GM18867 (cell line): ENCODE results near the gene MORC3.
"Not testable (repeated sequence)": the region's sequence is repeated elsewhere in the genome, so short reads cannot be mapped to it uniquely, and the experiment has no call there.

ENCODE experiments used
- ATAC-seq: cut with Tn5 transposase; IDR thresholded peaks from one replicate; pipeline ENCODE4 v1.9.1; 2021; ENCODE audit warnings: mild to moderate bottlenecking, moderate library complexity; ENCODE audit not compliant: unreplicated experiment

Gene MORC3

DNA sequence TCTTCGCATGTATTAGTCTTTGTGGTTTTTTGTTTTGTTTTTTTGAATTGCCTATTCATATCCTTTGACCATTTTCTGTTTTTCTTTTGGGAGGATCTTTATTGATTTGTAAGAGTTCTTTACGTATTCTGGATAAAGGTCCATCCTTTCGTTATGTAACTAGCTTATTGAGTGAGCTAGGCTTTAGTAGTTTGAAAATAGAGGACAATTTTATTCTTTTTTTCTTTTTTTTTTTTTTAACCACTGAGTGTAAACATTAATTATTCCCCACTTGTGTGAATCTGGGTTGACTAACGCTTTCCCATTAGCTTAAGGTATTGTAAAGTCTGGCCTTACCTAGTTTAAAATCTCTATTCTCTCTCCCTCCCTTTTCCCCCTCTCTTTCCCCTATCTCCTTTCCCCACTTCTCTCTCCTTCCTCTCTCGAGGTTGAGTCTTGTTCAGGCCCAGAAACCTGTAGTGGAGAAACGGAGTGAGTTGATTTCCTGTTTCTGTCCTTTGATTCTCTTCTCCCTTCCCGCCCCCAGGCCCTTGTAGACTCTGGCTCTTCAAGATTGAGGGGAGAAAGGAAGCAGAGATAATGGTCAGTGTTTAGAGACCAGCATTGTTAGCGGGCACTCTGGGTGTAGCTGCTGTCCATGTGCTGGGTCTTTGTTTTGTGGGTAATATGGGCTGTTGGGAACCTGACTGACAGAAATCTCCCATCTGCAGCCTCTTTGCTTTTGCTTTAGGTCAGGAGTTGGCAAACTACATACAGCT is 1.5 kb downstream of the MORC3 start:
- no peak for ATAC-seq

DNA sequence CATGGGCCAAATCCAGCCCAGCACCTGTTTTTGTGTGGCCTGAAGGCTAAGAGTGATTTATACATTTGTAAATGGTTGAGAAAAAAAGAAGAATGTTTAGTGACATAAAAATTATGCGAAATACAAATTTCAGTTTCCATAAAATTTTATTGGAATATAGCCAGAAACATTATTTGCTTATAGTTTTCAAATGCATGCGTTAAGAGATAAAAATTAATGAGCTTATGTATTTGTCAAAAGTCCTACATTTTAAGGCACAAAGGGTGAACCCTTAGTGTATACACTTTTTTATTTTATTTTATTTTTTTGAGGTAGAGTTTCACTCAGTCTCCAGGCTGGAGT is 2.1 kb downstream of the MORC3 start:
- ATAC-seq, result no peak

DNA sequence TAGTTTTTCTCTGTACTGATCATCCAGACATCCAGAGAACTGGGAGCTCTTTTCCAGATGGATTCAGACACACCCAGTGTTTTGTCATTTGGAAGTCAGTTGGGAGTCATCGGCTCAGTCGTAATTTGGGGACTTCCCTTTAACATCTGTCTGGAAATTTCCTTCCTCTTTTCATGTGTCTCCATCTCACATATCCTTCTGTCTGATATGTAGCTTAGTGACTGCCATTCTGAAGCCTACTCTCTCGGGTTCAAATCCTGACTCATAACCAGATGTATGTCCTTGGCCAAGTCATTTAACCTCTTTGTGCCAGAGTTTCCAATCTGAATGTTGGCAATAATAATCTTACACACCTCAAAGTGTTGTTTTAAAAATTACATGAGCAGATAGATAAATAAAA is 3.0 kb downstream of the MORC3 start:
- ATAC-seq, result no peak

DNA sequence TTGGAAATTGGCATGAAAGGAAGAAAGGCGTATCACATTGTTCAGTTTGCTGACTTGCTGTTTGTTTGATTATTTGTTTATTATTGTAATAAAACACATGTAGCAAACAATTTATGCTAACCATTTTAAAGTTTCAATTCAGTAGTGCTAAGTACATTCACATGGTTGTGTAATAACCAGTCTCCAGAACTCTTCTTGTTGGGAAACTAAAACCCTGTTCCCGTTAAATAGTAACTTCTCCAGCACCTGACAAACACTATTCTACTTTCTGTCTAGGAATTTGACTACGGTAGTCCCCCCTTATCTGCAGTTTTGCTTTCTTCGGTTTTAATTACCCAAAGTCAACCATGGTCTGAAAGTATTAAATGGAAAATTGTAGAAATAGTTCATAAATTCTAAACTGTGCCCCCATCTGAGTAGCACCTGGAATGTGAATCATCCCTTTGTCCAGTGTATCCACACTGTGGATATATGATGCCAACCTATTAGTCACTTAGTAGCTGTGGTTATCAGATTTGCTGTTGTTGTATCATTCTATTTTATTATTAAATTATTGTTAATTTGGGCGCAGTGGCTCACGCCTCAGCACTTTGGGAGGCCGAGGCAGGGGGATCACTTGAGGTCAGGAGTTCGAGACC is 5.5 kb downstream of the MORC3 start:
- ATAC-seq, result no peak

DNA sequence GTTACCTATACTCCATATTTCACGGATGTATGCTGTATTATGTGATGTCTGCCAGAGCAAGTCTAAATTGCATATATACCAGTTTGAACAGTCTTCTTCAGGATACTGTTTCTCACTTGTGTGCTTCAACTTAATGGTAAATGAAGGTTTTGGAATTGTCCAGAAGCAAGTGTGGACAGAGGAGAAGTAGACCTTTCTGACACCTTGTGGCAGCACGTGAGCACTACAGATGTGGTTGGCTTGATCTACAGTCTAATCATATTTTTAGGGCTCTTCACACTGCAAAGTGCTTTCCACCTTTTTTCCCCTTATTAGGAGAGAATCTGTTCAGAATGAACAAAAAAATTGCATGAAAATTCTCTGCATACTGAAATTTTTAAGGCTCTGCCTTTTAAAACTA is 10.9 kb downstream of the MORC3 start:
- no peak for ATAC-seq

DNA sequence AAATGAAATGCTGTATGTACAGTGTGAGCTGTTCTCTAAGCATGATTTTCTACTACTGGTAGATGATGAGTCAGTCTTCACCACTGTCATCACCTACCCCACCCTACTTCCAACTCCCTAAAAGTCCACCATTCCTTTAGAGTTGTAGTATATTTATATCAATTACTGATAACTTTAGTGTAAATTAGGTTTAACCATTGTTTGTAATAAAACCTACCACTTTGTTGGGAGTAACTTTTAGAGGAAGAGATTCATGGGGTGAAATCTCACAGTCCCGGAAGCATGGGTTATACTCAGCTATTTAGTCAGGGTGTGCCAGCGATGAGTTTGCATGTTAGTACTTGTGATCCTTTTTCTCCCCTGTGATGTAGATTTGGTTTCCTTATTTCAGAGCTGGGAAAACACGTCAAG is 17.1 kb downstream of the MORC3 start:
- no peak for ATAC-seq

DNA sequence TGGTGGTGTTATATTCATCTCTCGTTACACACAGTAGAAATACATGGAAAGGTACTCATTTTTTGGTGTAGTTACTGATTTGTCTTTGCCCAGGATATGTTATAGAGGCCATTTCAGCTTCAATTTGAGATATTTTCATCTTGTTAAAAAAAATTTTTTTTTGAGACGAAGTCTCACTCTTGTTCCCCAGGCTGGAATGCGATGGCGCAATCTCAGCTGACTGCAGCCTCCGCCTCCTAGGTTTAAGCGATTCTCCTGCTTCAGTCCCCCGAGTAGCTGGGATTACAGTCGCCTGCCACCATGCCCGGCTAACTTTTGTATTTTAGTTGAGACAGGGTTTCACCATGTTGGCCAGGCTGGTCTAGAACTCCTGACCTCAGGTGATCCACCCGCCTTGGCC is 19.0 kb downstream of the MORC3 start:
- no peak for ATAC-seq

DNA sequence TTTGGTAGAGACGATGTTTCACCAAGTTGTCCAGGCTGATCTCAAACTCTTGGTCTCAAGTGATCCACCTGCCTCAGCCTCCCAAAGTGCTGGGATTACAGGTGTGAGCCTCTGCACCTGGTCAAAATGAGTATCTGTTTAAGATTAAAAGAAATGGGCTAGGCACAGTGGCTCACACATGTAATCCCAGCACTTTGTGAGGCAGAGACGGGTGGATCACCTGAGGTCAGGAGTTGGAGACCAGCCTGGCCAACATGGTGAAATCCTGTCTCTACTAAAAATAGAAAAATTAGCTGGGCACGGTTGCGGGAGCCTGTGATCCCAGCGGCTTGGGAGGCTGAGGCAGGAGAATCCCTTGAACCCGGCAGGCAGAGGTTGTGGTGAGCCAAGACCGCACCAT is 22.6 kb downstream of the MORC3 start:
- ATAC-seq, result not testable (repeated sequence)

DNA sequence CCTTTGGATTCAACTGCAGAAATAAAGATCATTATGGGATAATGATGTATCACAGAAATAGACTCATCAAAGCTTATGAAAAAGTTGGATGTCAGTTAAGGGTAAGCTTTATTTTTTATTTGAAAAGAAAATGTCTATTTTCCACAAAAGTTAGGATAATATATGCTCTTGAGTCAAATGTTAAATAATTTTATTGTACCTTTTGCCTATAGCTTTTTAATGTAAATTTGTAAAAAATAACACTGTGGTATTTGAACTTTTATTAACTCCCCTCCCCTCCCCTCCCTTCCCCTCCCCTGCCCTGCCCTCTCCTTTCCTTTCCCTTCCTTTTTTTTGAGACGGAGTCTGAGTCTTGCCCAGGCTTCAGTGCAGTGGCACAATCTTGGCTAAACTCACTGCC is 24.9 kb downstream of the MORC3 start:
- no peak for ATAC-seq

DNA sequence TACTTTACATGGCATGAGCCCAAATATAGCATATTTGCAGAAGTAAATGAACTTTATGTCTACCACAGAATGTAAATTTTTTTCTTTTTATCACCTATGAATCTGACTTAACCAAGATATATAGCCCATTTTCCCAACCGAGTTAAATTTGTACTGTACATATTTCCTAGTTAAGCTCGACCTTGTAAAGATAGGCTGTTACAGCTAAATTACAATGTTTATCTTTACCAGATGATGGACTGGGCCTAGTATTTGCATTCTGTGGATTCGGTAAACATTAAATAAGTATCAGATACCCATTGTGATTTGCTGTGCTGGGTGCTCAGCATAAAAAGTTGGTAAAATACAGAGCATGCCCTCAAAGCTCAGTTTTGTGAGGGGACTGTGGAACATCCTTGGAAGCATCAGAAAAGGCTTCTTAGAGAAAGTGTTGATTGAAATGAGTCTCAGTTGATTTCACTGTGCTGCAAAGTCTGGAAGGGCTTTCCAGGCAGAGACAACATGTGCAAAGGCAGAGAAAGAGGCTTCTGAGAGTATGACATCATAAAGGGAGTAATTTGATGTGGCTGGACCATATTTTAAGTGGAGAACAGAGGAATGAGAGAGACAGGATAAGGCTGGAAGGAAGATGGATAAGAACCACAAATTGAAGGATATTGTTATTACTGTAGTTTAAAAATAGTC is 27.4 kb downstream of the MORC3 start:
- ATAC-seq, result no peak

DNA sequence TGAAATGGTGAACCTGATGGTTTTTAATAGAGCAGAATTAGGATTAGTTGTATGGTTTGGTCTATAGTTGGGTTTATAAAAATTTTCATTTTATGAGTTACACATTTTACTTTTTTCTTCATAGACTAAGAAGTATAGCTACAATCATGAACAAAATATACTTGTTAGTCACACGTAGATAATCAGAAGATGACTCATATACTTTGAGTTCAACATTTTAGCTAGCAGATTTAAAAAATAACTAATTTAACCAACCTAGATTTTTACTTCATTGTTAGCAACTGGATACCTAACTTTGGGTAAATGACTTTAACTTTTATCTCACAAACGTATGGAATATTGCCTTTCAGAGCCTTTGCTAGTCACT is 27.9 kb downstream of the MORC3 start:
- ATAC-seq, result no peak

DNA sequence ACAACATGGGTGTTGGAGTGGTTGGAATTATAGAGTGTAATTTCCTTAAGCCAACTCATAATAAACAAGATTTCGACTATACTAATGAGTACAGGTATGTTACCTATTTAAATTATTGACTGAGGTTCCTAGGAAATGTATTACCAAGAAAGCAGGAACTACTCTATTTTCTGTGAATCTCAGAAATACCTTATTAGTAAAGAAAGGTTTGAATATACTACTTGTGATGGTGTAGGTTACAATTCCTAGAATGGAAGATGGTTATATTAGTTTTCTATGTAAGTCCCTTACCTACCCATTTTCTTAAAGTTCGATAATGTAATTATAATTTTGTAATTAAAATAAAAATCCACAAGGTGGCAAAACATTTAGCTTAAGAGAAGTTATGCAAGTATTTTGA is 29.3 kb downstream of the MORC3 start:
- ATAC-seq, result no peak

DNA sequence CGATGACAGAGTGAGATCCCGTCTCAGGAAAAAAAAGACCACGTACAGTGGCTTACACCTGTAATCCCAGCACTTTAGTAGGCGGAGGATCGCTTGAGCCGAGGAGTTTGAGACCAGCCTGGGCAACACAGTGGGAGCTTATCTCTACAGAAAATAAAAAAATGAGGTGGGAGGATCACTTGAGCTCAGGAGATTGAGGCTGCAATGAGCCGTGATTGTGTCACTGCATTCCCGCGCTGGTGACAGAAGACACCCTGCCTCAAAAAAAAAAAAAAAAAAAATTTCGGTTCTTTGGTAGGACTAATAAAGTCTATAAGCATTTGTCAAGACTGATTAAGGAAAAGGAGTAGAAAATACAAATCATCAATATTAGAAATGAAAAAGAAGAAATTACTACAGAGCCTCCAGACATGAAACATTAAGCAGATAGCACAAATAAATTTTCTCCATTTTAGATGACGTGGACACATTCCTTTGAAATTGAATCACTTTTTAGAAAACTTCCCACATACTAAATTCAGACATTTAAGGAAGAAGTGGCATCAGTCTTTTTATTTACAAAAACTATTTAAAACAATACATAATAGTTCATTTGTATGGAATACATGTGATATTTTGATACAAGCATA is 30.4 kb downstream of the MORC3 start:
- ATAC-seq, result no peak

DNA sequence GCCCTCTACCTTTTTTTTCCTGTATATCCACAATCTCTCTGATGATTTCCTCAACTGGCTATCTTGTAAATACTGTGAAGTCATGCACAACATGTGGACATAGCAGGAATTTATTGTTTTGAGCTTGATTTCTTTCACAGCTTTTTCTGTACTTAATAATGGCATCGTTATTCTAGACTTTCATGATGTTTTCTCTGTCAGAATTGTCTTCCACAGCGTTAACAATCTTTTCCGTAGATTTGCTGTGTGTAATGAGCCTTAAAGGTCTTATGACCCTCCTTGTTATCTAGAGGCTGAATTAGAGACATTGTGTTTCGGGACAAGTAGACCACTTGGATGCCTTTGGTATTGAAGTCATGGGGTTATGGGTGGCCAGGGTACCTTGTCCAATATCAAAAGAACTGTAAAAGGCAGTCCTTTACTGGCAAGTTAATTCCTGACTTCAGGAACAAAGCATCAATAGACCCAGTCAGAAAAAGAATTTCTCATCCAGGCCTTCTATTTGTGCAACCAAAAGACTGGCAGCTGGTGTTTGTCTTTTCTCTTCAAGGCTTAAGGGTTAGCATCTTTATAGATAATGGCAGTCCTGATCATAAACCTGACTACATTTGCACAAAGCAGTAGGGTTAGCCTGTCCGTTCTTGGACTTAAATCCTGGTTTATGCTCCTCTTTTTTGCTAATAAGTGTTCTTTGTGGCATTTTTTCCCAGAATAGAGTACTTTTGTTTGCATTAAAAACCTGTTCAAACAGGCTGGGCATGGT is 35.1 kb downstream of the MORC3 start:
- ATAC-seq, result no peak

DNA sequence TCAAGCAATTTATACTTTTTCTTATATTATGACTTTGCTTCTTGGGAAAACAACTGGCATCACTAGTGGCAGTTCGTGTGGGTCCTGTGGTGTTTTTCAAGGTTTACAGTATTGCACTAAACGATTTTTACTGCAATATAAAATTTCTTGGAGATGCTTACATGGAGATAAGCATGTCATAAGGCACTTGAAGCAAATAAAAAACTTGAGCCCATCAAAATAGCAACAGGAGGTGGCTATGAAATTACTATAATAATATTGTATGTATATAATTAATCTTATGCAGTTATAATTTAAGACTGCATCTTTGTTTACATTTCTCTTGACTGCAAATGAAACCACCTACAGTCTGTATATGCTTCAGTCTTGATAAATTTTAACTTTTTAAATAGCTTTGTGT is 35.9 kb downstream of the MORC3 start:
- no peak for ATAC-seq

DNA sequence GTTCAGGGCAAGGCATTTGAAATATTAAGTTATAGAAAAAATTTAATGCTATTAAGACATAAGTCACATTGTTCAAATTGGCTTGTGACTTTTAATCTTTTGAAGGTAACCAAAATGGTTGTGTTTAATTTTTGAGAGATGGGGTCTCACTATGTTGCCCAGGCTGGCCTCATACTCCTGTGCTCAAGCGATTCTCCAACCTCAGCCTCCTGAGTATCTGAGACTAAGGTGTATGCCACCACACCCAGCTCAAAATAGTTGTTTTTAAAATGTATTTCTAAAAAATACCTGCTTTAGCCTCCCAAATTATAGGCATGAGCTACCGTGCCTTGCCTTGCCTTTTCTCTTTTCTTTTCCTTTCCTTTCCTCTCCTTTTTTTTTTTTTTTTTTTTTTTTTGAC is 39.2 kb downstream of the MORC3 start:
- ATAC-seq, result no peak

DNA sequence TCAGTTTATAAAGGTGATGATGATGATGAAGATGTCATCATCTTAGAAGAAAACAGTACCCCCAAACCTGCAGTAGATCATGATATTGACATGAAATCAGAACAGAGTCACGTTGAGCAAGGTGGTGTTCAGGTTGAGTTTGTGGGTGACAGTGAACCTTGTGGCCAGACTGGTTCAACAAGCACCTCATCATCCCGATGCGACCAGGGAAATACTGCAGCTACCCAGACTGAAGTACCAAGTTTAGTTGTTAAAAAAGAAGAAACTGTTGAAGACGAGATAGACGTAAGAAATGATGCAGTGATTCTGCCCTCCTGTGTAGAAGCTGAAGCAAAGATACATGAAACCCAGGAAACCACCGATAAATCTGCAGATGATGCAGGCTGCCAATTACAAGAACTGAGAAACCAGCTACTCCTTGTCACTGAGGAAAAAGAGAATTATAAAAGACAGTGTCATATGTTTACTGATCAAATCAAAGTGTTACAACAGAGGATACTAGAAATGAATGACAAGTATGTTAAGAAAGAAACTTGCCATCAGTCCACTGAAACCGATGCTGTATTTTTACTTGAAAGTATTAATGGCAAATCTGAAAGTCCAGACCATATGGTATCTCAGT is 49.2 kb downstream of the MORC3 start:
- peak; percentile 52 for ATAC-seq

DNA sequence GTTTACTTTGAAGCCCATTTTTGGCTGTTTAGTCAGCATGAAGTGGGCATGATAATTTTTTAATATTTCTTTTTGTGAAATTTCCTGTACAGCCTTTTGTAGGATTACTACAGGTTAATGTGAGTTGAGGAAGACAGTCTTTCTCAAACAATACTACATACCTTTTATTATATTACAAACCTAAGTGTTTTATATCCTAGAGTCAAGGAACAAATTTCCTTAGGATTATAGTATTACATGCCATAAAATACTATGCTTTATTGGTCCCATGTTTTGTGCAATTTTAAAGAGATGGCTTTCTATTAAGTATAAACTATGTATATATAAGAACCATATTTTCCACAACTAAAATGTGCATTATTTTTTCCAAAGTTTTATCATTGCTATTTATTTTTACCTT is 56.0 kb downstream of the MORC3 start:
- no peak for ATAC-seq

DNA sequence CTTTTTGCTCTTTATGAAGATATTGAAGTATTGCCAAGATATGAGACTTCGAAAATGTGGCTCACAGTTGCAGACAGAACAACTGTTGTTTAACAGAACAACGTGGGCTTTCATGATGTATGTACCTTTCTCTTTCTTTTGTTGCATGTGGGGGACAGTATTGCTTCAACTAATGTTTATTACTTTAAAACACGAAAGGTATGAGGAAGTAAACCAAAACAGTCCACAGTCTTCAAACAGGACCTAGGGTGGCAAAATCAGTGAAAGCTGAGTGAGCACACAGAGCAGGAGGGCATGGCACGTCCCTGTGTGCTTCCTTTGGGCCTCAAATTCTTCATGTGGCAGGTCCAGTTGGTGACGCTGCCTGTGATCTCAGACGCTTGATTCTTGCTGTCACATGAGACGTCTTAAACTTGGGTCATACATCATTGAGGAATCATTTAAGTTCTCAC is 57.4 kb downstream of the MORC3 start:
- no peak for ATAC-seq

DNA sequence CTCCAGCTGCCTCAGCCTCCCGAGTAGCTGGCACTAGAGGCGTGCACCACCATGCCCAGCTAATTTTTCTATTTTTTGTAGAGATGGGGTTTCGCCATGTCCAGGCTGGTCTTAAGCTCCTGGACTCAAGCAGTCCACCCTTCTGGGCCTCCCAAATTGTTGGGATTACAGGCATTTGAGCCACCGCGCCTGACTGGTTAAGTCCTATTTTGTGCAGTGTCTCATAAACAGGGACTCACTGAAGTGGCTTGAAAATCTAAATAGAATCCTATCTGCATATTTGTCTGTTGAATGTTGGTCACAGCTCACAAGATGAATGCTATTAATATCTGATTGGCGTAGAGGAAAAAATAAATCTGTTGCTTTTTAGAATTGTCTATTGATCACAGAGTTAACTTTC is 59.3 kb downstream of the MORC3 start:
- no peak for ATAC-seq
